ENCODE data around the gene CD177. TPM values are rescaled to one million over a fixed set of nuclear protein-coding genes. Genes with fewer than 3 reads are reported as not detected.

The CD177 gene
- total RNA-seq, 1 donor = 0.86 TPM

GRCh38 chr19:43311256-43311655, 42.2 kb upstream of the CD177 start:
- no peak for DNase-seq (ENCODE audit: low read depth)
- H3K4me3 ChIP-seq (ENCODE audit: low read depth, low read length) = no peak overlapping the region
- TF ChIP-seq CTCF (IDR thresholded peaks at IDR 0.05; ENCODE audit: insufficient read depth, low read depth, low read length) = no peak

DNA sequence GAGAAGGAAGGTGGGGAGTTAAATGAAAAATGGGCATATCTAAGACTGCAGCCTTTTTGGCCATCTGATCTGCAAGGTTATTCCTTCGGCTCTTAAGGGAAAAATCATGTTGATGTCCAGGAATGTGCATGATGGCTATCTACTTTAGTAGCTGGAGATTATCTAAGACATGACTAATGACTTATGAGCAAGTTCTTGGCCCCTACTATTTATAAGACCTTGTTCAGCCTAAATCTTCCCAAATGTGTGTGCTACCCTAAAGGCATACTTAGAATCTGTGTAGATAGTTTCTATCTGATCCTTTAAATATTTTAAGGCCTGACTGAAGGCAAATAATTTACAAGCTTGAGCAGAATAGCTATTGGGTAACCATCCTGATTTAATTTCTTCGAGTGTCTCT, 41.8 kb upstream of the CD177 start:
- DNase-seq (ENCODE audit: low read depth) = peak; percentile 7
- H3K4me3 ChIP-seq (ENCODE audit: low read depth, low read length) = no peak overlapping the region
- TF ChIP-seq CTCF (IDR thresholded peaks at IDR 0.05; ENCODE audit: insufficient read depth, low read depth, low read length) = no peak

GRCh38 chr19:43313711-43314495, 39.6 kb upstream of the CD177 start:
- TF ChIP-seq CTCF (IDR thresholded peaks at IDR 0.05; ENCODE audit: insufficient read depth, low read depth, low read length) = no peak
- H3K4me3 ChIP-seq (ENCODE audit: low read depth, low read length) = no peak overlapping the region
- DNase-seq (ENCODE audit: low read depth) = no peak

- TF ChIP-seq CTCF (IDR thresholded peaks at IDR 0.05; ENCODE audit: insufficient read depth, low read depth, low read length) = no peak
- no peak for DNase-seq (ENCODE audit: low read depth)
Observed at GRCh38 chr19:43315851-43316250, 37.6 kb upstream of the CD177 start.

DNA sequence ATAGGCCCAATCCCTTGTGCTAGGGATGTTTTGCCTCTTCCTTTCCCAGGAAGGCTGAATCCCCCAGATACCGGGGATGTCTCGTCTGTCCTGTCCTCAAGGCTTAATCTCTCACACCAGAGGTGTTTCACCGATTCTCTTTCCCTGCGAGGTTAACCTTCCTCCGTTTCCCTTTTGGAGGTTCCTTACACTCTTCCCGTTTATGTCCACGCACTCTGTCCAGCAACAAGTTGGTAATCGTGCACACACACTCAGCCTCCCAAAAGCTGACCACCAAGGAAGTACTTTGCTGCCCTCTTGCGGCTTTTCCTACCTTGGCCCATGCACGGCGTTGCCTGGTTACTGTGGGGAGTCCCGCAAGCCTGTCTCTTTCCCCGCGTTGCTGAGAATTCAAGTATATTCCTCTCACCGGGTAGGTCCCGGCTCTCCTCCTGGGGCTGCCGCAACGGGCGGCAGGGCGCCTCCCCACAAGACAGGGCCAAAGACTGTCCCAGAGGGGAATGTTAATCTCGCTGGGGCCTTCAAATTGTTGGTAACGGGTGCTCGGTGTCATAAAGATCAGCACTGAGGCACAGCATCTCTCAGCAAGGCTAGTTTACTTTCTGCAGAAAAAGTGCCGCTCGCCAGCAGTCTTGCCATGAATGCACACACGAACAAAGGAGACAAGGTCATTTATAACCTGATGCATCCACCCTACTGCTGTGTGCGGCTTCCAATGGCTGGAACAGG, 36.7 kb upstream of the CD177 start:
- DNase-seq (ENCODE audit: low read depth) = peak; percentile 30
- no peak overlapping the region for H3K4me3 ChIP-seq (ENCODE audit: low read depth, low read length)

More at GRCh38 chr19:43315851-43316250, 37.6 kb upstream of the CD177 start:
- no peak overlapping the region for H3K4me3 ChIP-seq (ENCODE audit: low read depth, low read length)

DNA sequence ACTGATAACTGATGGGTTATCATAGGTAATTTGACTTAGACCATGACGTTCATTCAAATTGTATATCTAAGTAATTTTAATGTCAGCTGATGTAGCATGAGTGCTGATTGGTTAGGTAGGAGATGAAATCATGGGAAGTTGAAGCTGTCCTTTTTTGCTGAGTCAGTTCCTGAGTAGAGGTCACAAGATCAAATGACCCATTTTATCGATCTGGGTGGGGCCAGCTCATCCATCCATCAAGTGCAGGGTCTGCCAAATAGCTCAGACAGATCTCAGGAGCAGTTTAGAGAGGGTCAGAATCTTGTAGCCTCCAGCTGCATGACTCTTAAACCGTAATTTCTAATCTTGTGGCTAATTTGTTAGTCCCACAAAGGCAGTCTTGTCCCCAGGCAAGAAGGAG, 35.3 kb upstream of the CD177 start:
- no peak for TF ChIP-seq CTCF (IDR thresholded peaks at IDR 0.05; ENCODE audit: insufficient read depth, low read depth, low read length)
- H3K4me3 ChIP-seq (ENCODE audit: low read depth, low read length) = no peak overlapping the region
- no peak for DNase-seq (ENCODE audit: low read depth)

More for the DNA sequence above, 36.7 kb upstream of the CD177 start:
- peak; percentile 45 for TF ChIP-seq CTCF (IDR thresholded peaks at IDR 0.05; ENCODE audit: insufficient read depth, low read depth, low read length)

Data from fibroblast of villous mesenchyme (primary cell).